ENCODE results near the gene ISM2. TPM values are rescaled to one million over a fixed set of nuclear protein-coding genes. Genes with fewer than 3 reads are reported as not detected.

ISM2 gene
- total RNA-seq, 1 experiment from 2014 or later = not detected

- TF ChIP-seq SIN3A (IDR thresholded peaks at IDR 0.05; ENCODE audit: low read depth) = no peak
- TF ChIP-seq POLR2A (IDR thresholded peaks at IDR 0.05; ENCODE audit: borderline replicate concordance, extremely low read depth, insufficient read depth, insufficient read length) = no peak
- TF ChIP-seq CEBPB (IDR thresholded peaks at IDR 0.05; ENCODE audit: low read depth) = no peak
- TF ChIP-seq EZH2 (IDR thresholded peaks at IDR 0.05) = no peak
- no peak for TF ChIP-seq RAD21 (IDR thresholded peaks at IDR 0.05; ENCODE audit: low read depth)
- TF ChIP-seq REST (IDR thresholded peaks at IDR 0.05; ENCODE audit: low read depth) = no peak
- TF ChIP-seq ZFX (IDR thresholded peaks at IDR 0.05) = no peak
- TF ChIP-seq EGR1 (IDR thresholded peaks at IDR 0.05; ENCODE audit: low read depth) = no peak
- no peak for TF ChIP-seq ZBTB33 (IDR thresholded peaks at IDR 0.05; ENCODE audit: extremely low read depth, insufficient replicate concordance, low read length)
- TF ChIP-seq MAX (IDR thresholded peaks at IDR 0.05) = no peak
- no peak for TF ChIP-seq SRF (IDR thresholded peaks at IDR 0.05; ENCODE audit: low read depth)
- TF ChIP-seq YY1 (IDR thresholded peaks at IDR 0.05; ENCODE audit: extremely low read depth, insufficient replicate concordance, low read depth, low read length) = no peak
- TF ChIP-seq SP1 (IDR thresholded peaks at IDR 0.05; ENCODE audit: low read depth) = no peak
- no peak for TF ChIP-seq POLR2AphosphoS5 (IDR thresholded peaks at IDR 0.05; ENCODE audit: low read depth, low read length)
- TF ChIP-seq ZNF274 (IDR thresholded peaks at IDR 0.05; ENCODE audit: low read depth, low read length) = no peak
- no peak for TF ChIP-seq JUND (IDR thresholded peaks at IDR 0.05)
- TF ChIP-seq FOSL1 (IDR thresholded peaks at IDR 0.05; ENCODE audit: low read depth) = no peak
- no peak for TF ChIP-seq EZH2phosphoT487 (IDR thresholded peaks at IDR 0.05; ENCODE audit: borderline replicate concordance)
- BruUV-seq (replicated peaks) = no TSS peak
- intact Hi-C loops (cut with micrococcal nuclease) = no loop called here
- ChIA-PET CTCF (interaction anchor here (1.5 kb wide), 1 partner anchor 11 kb away, joined by 5 read pairs; no protein-coding TSS in a partner anchor), POLR2A (no interaction called here), RAD21 (ENCODE audit: low non-redundant PET in 1 of 2, low total read pairs in 2 of 2, uncharacterized antibody in 2 of 2, unreplicated experiment in 2 of 2) (no interaction called here)
- Histone ChIP-seq H3K4me1 (ENCODE audit: control insufficient read depth in 1 of 2, insufficient read depth in 2 of 2, low read length in 2 of 2) (no peaks in the 10 kb centered on the region), H4K20me1 (ENCODE audit: insufficient read depth) (no peaks in the 10 kb centered on the region), H3K36me3 (ENCODE audit: control insufficient read depth in 1 of 2, insufficient read depth in 2 of 2, low read length in 2 of 2) (peaks cover 37 to 39% of the 10 kb centered on the region in 2 experiments; a peak in 3 of 4 replicates), H3K4me3 (replicated peaks in 1 of 2; ENCODE audit: low read depth in 1 of 2, low read length in 2 of 2) (no peak overlapping the region), H3K9me3 (ENCODE audit: control insufficient read depth in 1 of 2, insufficient read depth in 1 of 2, low read depth in 1 of 2, low read length in 2 of 2) (no peaks in the 10 kb centered on the region), H3K9me2 (ENCODE audit: insufficient read depth) (no peaks in the 10 kb centered on the region), H3K79me2 (ENCODE audit: insufficient read depth, low read length) (peaks cover 4% of the 10 kb centered on the region; the same call in 1 of the 2 replicates), H2AFZ (ENCODE audit: low read depth, low read length, poor library complexity, severe bottlenecking) (no peak overlapping the region), H3K27me3 (ENCODE audit: insufficient read depth, low read length) (0 out of 2 replicates have a peak, but pooled peaks cover 4% of the 10 kb centered on the region), H3K4me2 (ENCODE audit: low read length) (no peak overlapping the region), H3K9ac (ENCODE audit: low read length) (no peak overlapping the region), H3K27ac (ENCODE audit: low read depth, low read length) (no peak overlapping the region)
- ATAC-seq (0 out of 2 replicates have a peak, but pooled peaks have one; percentile 13), DNase-seq (ENCODE audit: low read depth, low spot score) (no peak)
Measured at GRCh38 chr14:77469539-77469938, 29.1 kb downstream of the ISM2 start.

Data from HCT116 (cell line).